ENCODE results near the gene VPS51.

DNA sequence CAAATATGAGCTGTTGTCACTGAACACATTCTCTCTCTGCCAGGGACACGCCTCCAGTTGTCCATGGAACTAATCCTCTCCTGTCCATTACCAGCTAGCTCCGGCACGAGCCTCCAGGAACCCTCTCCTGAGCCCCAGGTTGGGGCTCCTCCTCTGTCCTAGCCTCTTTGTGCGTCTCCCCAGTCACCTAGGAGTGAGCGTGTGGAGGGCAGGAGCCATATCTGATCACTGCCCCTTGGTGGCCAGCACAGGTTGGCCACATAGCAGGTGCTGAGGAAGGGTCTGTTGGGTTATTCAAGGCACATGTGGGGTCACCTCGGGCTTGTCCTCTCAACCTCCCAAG is 35.9 kb downstream of the VPS51 start:
- TF ChIP-seq, protein P1, sequence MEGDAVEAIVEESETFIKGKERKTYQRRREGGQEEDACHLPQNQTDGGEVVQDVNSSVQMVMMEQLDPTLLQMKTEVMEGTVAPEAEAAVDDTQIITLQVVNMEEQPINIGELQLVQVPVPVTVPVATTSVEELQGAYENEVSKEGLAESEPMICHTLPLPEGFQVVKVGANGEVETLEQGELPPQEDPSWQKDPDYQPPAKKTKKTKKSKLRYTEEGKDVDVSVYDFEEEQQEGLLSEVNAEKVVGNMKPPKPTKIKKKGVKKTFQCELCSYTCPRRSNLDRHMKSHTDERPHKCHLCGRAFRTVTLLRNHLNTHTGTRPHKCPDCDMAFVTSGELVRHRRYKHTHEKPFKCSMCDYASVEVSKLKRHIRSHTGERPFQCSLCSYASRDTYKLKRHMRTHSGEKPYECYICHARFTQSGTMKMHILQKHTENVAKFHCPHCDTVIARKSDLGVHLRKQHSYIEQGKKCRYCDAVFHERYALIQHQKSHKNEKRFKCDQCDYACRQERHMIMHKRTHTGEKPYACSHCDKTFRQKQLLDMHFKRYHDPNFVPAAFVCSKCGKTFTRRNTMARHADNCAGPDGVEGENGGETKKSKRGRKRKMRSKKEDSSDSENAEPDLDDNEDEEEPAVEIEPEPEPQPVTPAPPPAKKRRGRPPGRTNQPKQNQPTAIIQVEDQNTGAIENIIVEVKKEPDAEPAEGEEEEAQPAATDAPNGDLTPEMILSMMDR (conservative IDR thresholded peaks at IDR 0.05; ENCODE audit: low read depth, low read length), result no peak
- TF ChIP-seq SMC3 (IDR thresholded peaks at IDR 0.05; ENCODE audit: low read depth, low read length), result no peak
- no peak for TF ChIP-seq MAZ (IDR thresholded peaks at IDR 0.05; ENCODE audit: borderline replicate concordance, low read depth, low read length)
- TF ChIP-seq POLR2A (IDR thresholded peaks at IDR 0.05; ENCODE audit: low read depth, low read length), result no peak
- no peak for TF ChIP-seq BHLHE40 (IDR thresholded peaks at IDR 0.05; ENCODE audit: low read depth, low read length)
- TF ChIP-seq, protein P2, sequence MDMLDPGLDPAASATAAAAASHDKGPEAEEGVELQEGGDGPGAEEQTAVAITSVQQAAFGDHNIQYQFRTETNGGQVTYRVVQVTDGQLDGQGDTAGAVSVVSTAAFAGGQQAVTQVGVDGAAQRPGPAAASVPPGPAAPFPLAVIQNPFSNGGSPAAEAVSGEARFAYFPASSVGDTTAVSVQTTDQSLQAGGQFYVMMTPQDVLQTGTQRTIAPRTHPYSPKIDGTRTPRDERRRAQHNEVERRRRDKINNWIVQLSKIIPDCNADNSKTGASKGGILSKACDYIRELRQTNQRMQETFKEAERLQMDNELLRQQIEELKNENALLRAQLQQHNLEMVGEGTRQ (IDR thresholded peaks at IDR 0.05; ENCODE audit: low read depth, low read length), result no peak
- TF ChIP-seq RAD21 (IDR thresholded peaks at IDR 0.05; ENCODE audit: low read length), result no peak
- no peak for TF ChIP-seq RFX5 (IDR thresholded peaks at IDR 0.05; ENCODE audit: low read depth, low read length)
- TF ChIP-seq MAFK (IDR thresholded peaks at IDR 0.05; ENCODE audit: low read depth, low read length), result no peak
- no peak for TF ChIP-seq MXI1 (IDR thresholded peaks at IDR 0.05; ENCODE audit: borderline replicate concordance, low read depth, low read length)
- no peak for TF ChIP-seq CEBPB (IDR thresholded peaks at IDR 0.05; ENCODE audit: low read depth, low read length)
- TF ChIP-seq, protein P3, sequence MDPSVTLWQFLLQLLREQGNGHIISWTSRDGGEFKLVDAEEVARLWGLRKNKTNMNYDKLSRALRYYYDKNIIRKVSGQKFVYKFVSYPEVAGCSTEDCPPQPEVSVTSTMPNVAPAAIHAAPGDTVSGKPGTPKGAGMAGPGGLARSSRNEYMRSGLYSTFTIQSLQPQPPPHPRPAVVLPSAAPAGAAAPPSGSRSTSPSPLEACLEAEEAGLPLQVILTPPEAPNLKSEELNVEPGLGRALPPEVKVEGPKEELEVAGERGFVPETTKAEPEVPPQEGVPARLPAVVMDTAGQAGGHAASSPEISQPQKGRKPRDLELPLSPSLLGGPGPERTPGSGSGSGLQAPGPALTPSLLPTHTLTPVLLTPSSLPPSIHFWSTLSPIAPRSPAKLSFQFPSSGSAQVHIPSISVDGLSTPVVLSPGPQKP (IDR thresholded peaks at IDR 0.05; ENCODE audit: borderline replicate concordance, low read depth, low read length), result no peak
- TF ChIP-seq NFE2L2 (IDR thresholded peaks at IDR 0.05; ENCODE audit: low read depth, low read length), result no peak
- TF ChIP-seq FOS (IDR thresholded peaks at IDR 0.05; ENCODE audit: low read depth, low read length), result no peak

Measured in IMR-90 (cell line).